Ramos (cell line): ENCODE data around the gene KRT33A.

Experiments used
- in situ Hi-C: fragments of 300-500 bp; cut with MboI; formaldehyde crosslinking; loops from one replicate; pipeline ENCODE4 v1.14.3; 2022; ENCODE audit warnings: low sequenced_read_pairs; ENCODE audit not compliant: unreplicated experiment

KRT33A gene

GRCh38 chr17:41333098-41333497 is 17.5 kb downstream of the KRT33A start:
- in situ Hi-C loops: no loop called here

GRCh38 chr17:41332239-41332638 is 18.4 kb downstream of the KRT33A start:
- in situ Hi-C loops: no loop called here

- in situ Hi-C loops: no loop called here
Observed at GRCh38 chr17:41331606-41332005, 19.0 kb downstream of the KRT33A start.

- in situ Hi-C loops: no loop called here
Observed at GRCh38 chr17:41329279-41329948, 21.2 kb downstream of the KRT33A start.

GRCh38 chr17:41328207-41328606 is 22.4 kb downstream of the KRT33A start:
- in situ Hi-C loops: no loop called here

- in situ Hi-C loops: no loop called here
Observed at GRCh38 chr17:41327411-41328120, 23.1 kb downstream of the KRT33A start.

GRCh38 chr17:41326173-41327145 is 24.2 kb downstream of the KRT33A start:
- in situ Hi-C loops: no loop called here

GRCh38 chr17:41325611-41326010 is 25.0 kb downstream of the KRT33A start:
- in situ Hi-C loops: no loop called here

- in situ Hi-C loops: no loop called here
Observed at GRCh38 chr17:41325126-41325525, 25.5 kb downstream of the KRT33A start.

GRCh38 chr17:41324180-41325075 is 26.2 kb downstream of the KRT33A start:
- in situ Hi-C loops: no loop called here

GRCh38 chr17:41322903-41323895 is 27.4 kb downstream of the KRT33A start:
- in situ Hi-C loops: no loop called here

- in situ Hi-C loops: no loop called here
Observed at GRCh38 chr17:41322094-41322902, 28.3 kb downstream of the KRT33A start.

- in situ Hi-C loops: no loop called here
Observed at GRCh38 chr17:41318231-41318630, 32.4 kb downstream of the KRT33A start.

- in situ Hi-C loops: no loop called here
Observed at GRCh38 chr17:41315814-41316445, 34.7 kb downstream of the KRT33A start.

- in situ Hi-C loops: no loop called here
Observed at GRCh38 chr17:41315204-41315794, 35.3 kb downstream of the KRT33A start, which contains the start of gene KRTAP17-1. Gene KRTAP17-1 (minus strand): TSS chr17:41315710. CDS start chr17:41315650, 60 bp downstream.

- in situ Hi-C loops: no loop called here
Observed at GRCh38 chr17:41311111-41311510, 39.5 kb downstream of the KRT33A start.

GRCh38 chr17:41308918-41309359 is 41.7 kb downstream of the KRT33A start, which contains the start of gene KRTAP16-1:
Gene KRTAP16-1 (minus strand): TSS chr17:41309309. CDS start chr17:41309253, 56 bp downstream.
- in situ Hi-C loops: no loop called here
